K562 (cell line): ENCODE data around the gene ELK4. TPM values are rescaled to one million over a fixed set of nuclear protein-coding genes. Genes with fewer than 3 reads are reported as not detected.
A peak's percentile ranks its signal among the peaks of the same experiment; 100 is the strongest.

Source experiments
- ATAC-seq: fragments of 200-7000 bp; cut with Tn5 transposase; 3 replicates; pipeline ENCODE4 v1.9.1; 2020; ENCODE audit warnings: moderate library complexity
- BruUV-seq: library from RNA; stranded (reverse); fragments of 400-500 nt; replicated peaks from 2 replicates; lab custom pipeline; 2021; lab: Mats Ljungman, UMichigan
- CTCF ChIA-PET: fragments of 300-600 bp; formaldehyde crosslinking; extraction: SDS; loops from one replicate; lab custom pipeline; 2021; ENCODE audit warnings: low intra/inter-chr PET ratio; lab: Yijun Ruan, JAX
- POLR2A ChIA-PET: fragments of 300-600, 350-650 bp; sonication (Branson Sonifier 250); formaldehyde crosslinking; extraction: SDS; loops from one replicate; lab custom pipeline; 2021; ENCODE audit warnings: antibody characterized with exemption, inconsistent platforms; lab: Yijun Ruan, JAX
- DNase-seq, 4 experiments: peaks; one replicate each; pipeline versions ENCODE4 v3.0.0 to v3.0.0-alpha.2; 2011 to 2018; ENCODE audit warnings: low spot score in 3 of 4, mixed read lengths in 3 of 4; ENCODE audit errors: extremely low read depth in 1 of 4
- FAIRE-seq: peaks from 2 replicates; lab custom pipeline; 2011; peaks lifted over from hg19 to GRCh38; lab: Jason Lieb, UNC
- H2AFZ ChIP-seq: 2 replicates; pipeline ENCODE4 v1.6.0; 2011; ENCODE audit warnings: low read depth, low read length, control low read depth, inconsistent platforms
- H3K27ac ChIP-seq: fragments of 200-600 bp; 3 replicates; pipeline ENCODE4 v1.8.0; 2011; ENCODE audit warnings: low read depth, mild to moderate bottlenecking, control low read depth, inconsistent platforms, low read length, moderate library complexity, mixed read lengths; ENCODE audit errors: extremely low read depth
- H3K27me3 ChIP-seq, 2 experiments: fragments of 300-600 bp in 1 of 2; 2 replicates in 1 of 2; 3 replicates in 1 of 2; pipeline versions ENCODE4 v1.6.0 to v1.8.0; 2011; ENCODE audit warnings: inconsistent platforms in 2 of 2, low read length in 2 of 2, mild to moderate bottlenecking in 1 of 2, mixed read lengths in 1 of 2, moderate library complexity in 1 of 2; ENCODE audit not compliant: control insufficient read depth in 2 of 2, insufficient read depth in 2 of 2
- H3K36me3 ChIP-seq: fragments of 300-600 bp; 3 replicates; pipeline ENCODE4 v1.8.0; 2011; ENCODE audit warnings: mild to moderate bottlenecking, low read length, inconsistent platforms; ENCODE audit not compliant: control insufficient read depth, insufficient read depth
- H3K4me1 ChIP-seq, 2 experiments: fragments of 200-600 bp in 1 of 2; replicated peaks in 1 of 2; 2 replicates in 1 of 2; 3 replicates in 1 of 2; pipeline versions ENCODE4 v1.5.1 to v1.8.0; 2011; ENCODE audit warnings: inconsistent platforms in 2 of 2, low read length in 2 of 2, mild to moderate bottlenecking in 1 of 2, mixed read lengths in 1 of 2, moderate library complexity in 1 of 2; ENCODE audit not compliant: control insufficient read depth in 2 of 2, insufficient read depth in 2 of 2
- H3K4me2 ChIP-seq: 2 replicates; pipeline ENCODE4 v1.6.1; 2011; ENCODE audit warnings: low read length, control low read depth, inconsistent platforms, mixed read lengths; ENCODE audit not compliant: insufficient read depth
- H3K4me3 ChIP-seq: fragments of 200-600 bp; sonication (generic), shearing (Covaris generic); 2 replicates; pipeline ENCODE4 v1.5.1; 2016; ENCODE audit warnings: control low read depth, inconsistent platforms
- H3K79me2 ChIP-seq: fragments of 200-600 bp; 3 replicates; pipeline ENCODE4 v1.8.0; 2011; ENCODE audit warnings: low read length, inconsistent platforms; ENCODE audit not compliant: control insufficient read depth, insufficient read depth
- H3K9ac ChIP-seq, 2 experiments: 2 replicates each; pipeline versions ENCODE4 v1.6.0 to v1.6.1; 2011; ENCODE audit warnings: low read depth in 2 of 2, low read length in 2 of 2, control low read depth in 1 of 2, inconsistent platforms in 1 of 2, mild to moderate bottlenecking in 1 of 2, mixed read lengths in 1 of 2; ENCODE audit not compliant: insufficient read depth in 1 of 2
- H3K9me1 ChIP-seq: one replicate; pipeline ENCODE4 v1.6.0; 2011; ENCODE audit warnings: inconsistent platforms, mild to moderate bottlenecking, low read length, moderate library complexity; ENCODE audit not compliant: control insufficient read depth, insufficient read depth
- H3K9me3 ChIP-seq: replicated peaks from 2 replicates; pipeline ENCODE4 v1.5.1; 2011; ENCODE audit warnings: low read depth, low read length, inconsistent platforms; ENCODE audit not compliant: control insufficient read depth, insufficient read depth
- H4K20me1 ChIP-seq: replicated peaks from 2 replicates; pipeline ENCODE4 v1.6.1; 2011; ENCODE audit warnings: low read length, inconsistent platforms, mixed read lengths; ENCODE audit not compliant: control insufficient read depth, insufficient read depth
- BRCA1 ChIP-seq, 2 experiments: fragments of 450-650 bp in 1 of 2; sonication (generic) in 1 of 2; formaldehyde crosslinking in 1 of 2; IDR thresholded peaks; 2 replicates each; pipeline versions ENCODE4 v1.5.0 to v1.6.1; 2017 to 2020; ENCODE audit warnings: mild to moderate bottlenecking in 1 of 2, missing genetic modification reagents in 1 of 2
- BRD9 ChIP-seq: fragments of 450-650 bp; IDR thresholded peaks from 2 replicates; pipeline ENCODE4 v1.6.1; 2018; ENCODE audit warnings: low read depth; ENCODE audit not compliant: partially characterized antibody
- CHD7 ChIP-seq: fragments of 200-600 bp; sonication (generic); IDR thresholded peaks from one replicate; pipeline ENCODE4 v1.6.1; 2012; ENCODE audit warnings: mild to moderate bottlenecking, low read depth, low read length, inconsistent platforms
- HDAC2 ChIP-seq: fragments of 450-650 bp; IDR thresholded peaks from 2 replicates; pipeline ENCODE4 v1.6.1; 2016; ENCODE audit warnings: mild to moderate bottlenecking
- KDM1A ChIP-seq, 2 experiments: fragments of 450-650 bp; IDR thresholded peaks; 2 replicates each; pipeline ENCODE4 v1.6.1; 2016; ENCODE audit warnings: mild to moderate bottlenecking in 2 of 2
- PHF8 ChIP-seq: fragments of 200-600 bp; sonication (generic); IDR thresholded peaks from 2 replicates; pipeline ENCODE4 v1.6.1; 2012; ENCODE audit warnings: mixed run types, mild to moderate bottlenecking, inconsistent platforms, low read length, moderate library complexity, borderline replicate concordance
- RBM25 ChIP-seq: fragments of 200-400 bp; formaldehyde crosslinking; IDR thresholded peaks from 2 replicates; pipeline ENCODE4 v1.6.1; 2018; ENCODE audit warnings: low read length, low read depth, moderate library complexity; ENCODE audit not compliant: severe bottlenecking
- SMARCA5 ChIP-seq: fragments of 450-650 bp; IDR thresholded peaks from 2 replicates; pipeline ENCODE4 v1.6.1; 2016
- ZNF77 ChIP-seq: fragments of 250-450 bp; sonication (Bioruptor Pico); IDR thresholded peaks from 2 replicates; pipeline ENCODE4 v1.5.0; 2020
- WGBS: fragments of 100-300 bp; shearing (Covaris generic); methylation state at CpG from one replicate; pipeline ENCODE4 v1.1.6; 2016; ENCODE audit warnings: low coverage, mixed read lengths; ENCODE audit not compliant: insufficient coverage; ENCODE audit errors: missing lambda C conversion rate; 5-methylcytosine and 5-hydroxymethylcytosine counted together
- in situ Hi-C: fragments of 300-500 bp; cut with MboI; formaldehyde crosslinking; loops from 4 replicates; pipeline ENCODE4 v1.15.0; 2018; ENCODE audit warnings: inconsistent platforms, mixed read lengths
- intact Hi-C: fragments of 100-400 bp; cut with micrococcal nuclease; formaldehyde crosslinking; loops from 2 replicates; pipeline ENCODE4 v1.14.2; 2022
- polyA plus RNA-seq, 8 experiments: library from polyadenylated mRNA; depleted of rRNA in 4 of 8; stranded (reverse) in 5 of 8; unstranded in 3 of 8; fragments of >200 nt; fragmentation: Nextera tagmentation in 2 of 8; fragmentation: Illumina TruSeq in 1 of 8; extraction: Ambion mirVana in 2 of 8; extraction: Trizol in 1 of 8; gene quantifications; 2 replicates each; pipeline versions ENCODE4 v1.2.1 to v1.2.3, GENCODE V29; 2011 to 2014; ENCODE audit warnings: inconsistent platforms in 1 of 8, missing spikeins in 1 of 8
- total RNA-seq, 7 experiments: library from RNA; depleted of rRNA in 6 of 7; stranded (reverse); fragments of >200 nt in 6 of 7; fragmentation: Illumina TruSeq in 2 of 7; extraction: Trizol in 2 of 7; gene quantifications; 2 replicates each; pipeline versions ENCODE4 v1.2.1 to v1.2.3, GENCODE V29; 2011 to 2021; ENCODE audit warnings: low replicate concordance in 1 of 7

Gene ELK4
- total and polyA plus RNA-seq, 9 of the 15 experiments (the other 6 are each of a cell fraction or from before 2014, with no cell fraction given): 2.0 to 21.7 (median 9.2) TPM

GRCh38 chr1:205663286-205663936 lies 31.6 kb upstream of the ELK4 start:
- H4K20me1 ChIP-seq: peaks cover 36% of the 10 kb centered on the region; the same call in 1 of the 2 replicates
- FAIRE-seq (no peak), DNase-seq (no peak), ATAC-seq (no peak)
- no peak overlapping the region for H3K9ac ChIP-seq
- POLR2A ChIA-PET: interaction anchor here (0.7 to 1.1 kb wide), 2 partner anchors 15 to 49 kb away, joined by 3 read pairs; no protein-coding TSS in a partner anchor
- peaks cover 0 to 16% of the 10 kb centered on the region in 2 experiments; a peak in 1 of 5 replicates for H3K27me3 ChIP-seq
- intact Hi-C loops (no loop called here), in situ Hi-C loops (no loop called here)
- H3K79me2 ChIP-seq: no peaks in the 10 kb centered on the region
- CTCF ChIA-PET: no interaction called here
- H3K36me3 ChIP-seq: no peaks in the 10 kb centered on the region
- H3K27ac ChIP-seq: no peak overlapping the region
- WGBS: 61% methylated on average over 18 of the region's 18 CpGs
- H2AFZ ChIP-seq: no peak overlapping the region
- H3K9me1 ChIP-seq: no peaks in the 10 kb centered on the region
- TF ChIP-seq PHF8 (no peak), KDM1A (IDR thresholded peaks at IDR 0.05) (peak; percentile 26 to 52; a peak in 2 of 4 replicates), CHD7 (no peak), ZNF77 (CRISPR knock-in tag) (no peak), SMARCA5 (no peak), RBM25 (peak; percentile 62), BRCA1 (IDR thresholded peaks at IDR 0.05) (no peak), BRCA1 (CRISPR knock-in tag; IDR thresholded peaks at IDR 0.05) (no peak), BRD9 (no peak), HDAC2 (0 out of 2 replicates have a peak, but pooled peaks have one; percentile 29)
- H3K4me2 ChIP-seq: no peak overlapping the region
- no peak overlapping the region for H3K4me3 ChIP-seq
- H3K4me1 ChIP-seq: peaks cover 2 to 33% of the 10 kb centered on the region in 2 experiments; a peak in 3 of 5 replicates
- no peaks in the 10 kb centered on the region for H3K9me3 ChIP-seq
- no TSS peak for BruUV-seq
